ENCODE measurements around the gene FADS3. TPM values are rescaled to one million over a fixed set of nuclear protein-coding genes. Genes with fewer than 3 reads are reported as not detected.

FADS3 gene
- total and polyA plus RNA-seq, 2 experiments from 2014 or later = 44.4 to 73.5 TPM

DNA sequence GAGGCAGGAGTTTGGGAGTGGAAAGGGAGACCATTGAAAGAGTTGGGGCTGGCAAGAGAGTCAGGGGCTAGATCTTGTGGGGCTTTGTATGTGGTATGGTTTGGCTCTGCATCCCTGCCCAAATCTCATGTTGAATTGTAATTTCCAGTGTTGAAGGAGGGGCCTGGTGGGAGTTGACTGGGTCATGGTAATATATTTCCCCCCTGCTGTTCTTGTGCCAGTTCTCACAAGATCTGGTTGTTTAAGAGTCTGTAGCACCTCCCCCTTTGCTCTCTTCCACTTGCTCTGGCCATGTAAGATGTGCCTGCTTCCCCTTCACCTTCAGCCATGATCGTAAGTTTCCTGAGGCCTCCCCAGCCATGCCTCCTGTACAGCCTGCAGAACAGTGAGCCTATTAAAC, 36.2 kb upstream of the FADS3 start:
- TF ChIP-seq EZH2 (IDR thresholded peaks at IDR 0.05; ENCODE audit: low read depth, unreplicated experiment) = no peak
- no peak for TF ChIP-seq POLR2AphosphoS5 (IDR thresholded peaks at IDR 0.05; ENCODE audit: low read depth)
- TF ChIP-seq, protein P1, sequence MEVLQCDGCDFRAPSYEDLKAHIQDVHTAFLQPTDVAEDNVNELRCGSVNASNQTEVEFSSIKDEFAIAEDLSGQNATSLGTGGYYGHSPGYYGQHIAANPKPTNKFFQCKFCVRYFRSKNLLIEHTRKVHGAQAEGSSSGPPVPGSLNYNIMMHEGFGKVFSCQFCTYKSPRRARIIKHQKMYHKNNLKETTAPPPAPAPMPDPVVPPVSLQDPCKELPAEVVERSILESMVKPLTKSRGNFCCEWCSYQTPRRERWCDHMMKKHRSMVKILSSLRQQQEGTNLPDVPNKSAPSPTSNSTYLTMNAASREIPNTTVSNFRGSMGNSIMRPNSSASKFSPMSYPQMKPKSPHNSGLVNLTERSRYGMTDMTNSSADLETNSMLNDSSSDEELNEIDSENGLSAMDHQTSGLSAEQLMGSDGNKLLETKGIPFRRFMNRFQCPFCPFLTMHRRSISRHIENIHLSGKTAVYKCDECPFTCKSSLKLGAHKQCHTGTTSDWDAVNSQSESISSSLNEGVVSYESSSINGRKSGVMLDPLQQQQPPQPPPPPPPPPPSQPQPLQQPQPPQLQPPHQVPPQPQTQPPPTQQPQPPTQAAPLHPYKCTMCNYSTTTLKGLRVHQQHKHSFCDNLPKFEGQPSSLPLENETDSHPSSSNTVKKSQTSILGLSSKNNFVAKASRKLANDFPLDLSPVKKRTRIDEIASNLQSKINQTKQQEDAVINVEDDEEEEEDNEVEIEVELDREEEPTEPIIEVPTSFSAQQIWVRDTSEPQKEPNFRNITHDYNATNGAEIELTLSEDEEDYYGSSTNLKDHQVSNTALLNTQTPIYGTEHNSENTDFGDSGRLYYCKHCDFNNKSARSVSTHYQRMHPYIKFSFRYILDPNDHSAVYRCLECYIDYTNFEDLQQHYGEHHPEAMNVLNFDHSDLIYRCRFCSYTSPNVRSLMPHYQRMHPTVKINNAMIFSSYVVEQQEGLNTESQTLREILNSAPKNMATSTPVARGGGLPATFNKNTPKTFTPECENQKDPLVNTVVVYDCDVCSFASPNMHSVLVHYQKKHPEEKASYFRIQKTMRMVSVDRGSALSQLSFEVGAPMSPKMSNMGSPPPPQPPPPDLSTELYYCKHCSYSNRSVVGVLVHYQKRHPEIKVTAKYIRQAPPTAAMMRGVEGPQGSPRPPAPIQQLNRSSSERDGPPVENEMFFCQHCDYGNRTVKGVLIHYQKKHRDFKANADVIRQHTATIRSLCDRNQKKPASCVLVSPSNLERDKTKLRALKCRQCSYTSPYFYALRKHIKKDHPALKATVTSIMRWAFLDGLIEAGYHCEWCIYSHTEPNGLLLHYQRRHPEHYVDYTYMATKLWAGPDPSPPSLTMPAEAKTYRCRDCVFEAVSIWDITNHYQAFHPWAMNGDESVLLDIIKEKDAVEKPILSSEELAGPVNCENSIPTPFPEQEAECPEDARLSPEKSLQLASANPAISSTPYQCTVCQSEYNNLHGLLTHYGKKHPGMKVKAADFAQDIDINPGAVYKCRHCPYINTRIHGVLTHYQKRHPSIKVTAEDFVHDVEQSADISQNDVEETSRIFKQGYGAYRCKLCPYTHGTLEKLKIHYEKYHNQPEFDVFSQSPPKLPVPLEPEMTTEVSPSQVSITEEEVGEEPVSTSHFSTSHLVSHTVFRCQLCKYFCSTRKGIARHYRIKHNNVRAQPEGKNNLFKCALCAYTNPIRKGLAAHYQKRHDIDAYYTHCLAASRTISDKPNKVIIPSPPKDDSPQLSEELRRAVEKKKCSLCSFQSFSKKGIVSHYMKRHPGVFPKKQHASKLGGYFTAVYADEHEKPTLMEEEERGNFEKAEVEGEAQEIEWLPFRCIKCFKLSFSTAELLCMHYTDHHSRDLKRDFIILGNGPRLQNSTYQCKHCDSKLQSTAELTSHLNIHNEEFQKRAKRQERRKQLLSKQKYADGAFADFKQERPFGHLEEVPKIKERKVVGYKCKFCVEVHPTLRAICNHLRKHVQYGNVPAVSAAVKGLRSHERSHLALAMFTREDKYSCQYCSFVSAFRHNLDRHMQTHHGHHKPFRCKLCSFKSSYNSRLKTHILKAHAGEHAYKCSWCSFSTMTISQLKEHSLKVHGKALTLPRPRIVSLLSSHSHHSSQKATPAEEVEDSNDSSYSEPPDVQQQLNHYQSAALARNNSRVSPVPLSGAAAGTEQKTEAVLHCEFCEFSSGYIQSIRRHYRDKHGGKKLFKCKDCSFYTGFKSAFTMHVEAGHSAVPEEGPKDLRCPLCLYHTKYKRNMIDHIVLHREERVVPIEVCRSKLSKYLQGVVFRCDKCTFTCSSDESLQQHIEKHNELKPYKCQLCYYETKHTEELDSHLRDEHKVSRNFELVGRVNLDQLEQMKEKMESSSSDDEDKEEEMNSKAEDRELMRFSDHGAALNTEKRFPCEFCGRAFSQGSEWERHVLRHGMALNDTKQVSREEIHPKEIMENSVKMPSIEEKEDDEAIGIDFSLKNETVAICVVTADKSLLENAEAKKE (CRISPR knock-in tag; IDR thresholded peaks at IDR 0.05) = no peak
- TF ChIP-seq NANOG (IDR thresholded peaks at IDR 0.05; ENCODE audit: borderline replicate concordance) = no peak
- TF ChIP-seq CREB1 (CRISPR knock-in tag; IDR thresholded peaks at IDR 0.05; ENCODE audit: low read depth) = no peak
- no peak for TF ChIP-seq EZH2phosphoT487 (IDR thresholded peaks at IDR 0.05; ENCODE audit: unreplicated experiment)
- no peak for TF ChIP-seq ZNF331 (CRISPR knock-in tag; IDR thresholded peaks at IDR 0.05; ENCODE audit: low read depth)
- H3K4me1 ChIP-seq (ENCODE audit: insufficient read depth) = peaks cover 22% of the 10 kb centered on the region
- H4K20me1 ChIP-seq (replicated peaks; ENCODE audit: insufficient read depth) = no peaks in the 10 kb centered on the region
- Mint-ChIP-seq H3K9me3 (no peaks in the 10 kb centered on the region; the same call in 2 of the 3 replicates), H3K4me1 (peaks cover 39% of the 10 kb centered on the region), H3K27me3 (ENCODE audit: insufficient read depth, low read depth, poor library complexity) (peaks cover 10% of the 10 kb centered on the region), H3K27ac (no peak overlapping the region), H3K36me3 (ENCODE audit: low read depth) (no peaks in the 10 kb centered on the region), H3K4me3 (no peak overlapping the region)
- no peaks in the 10 kb centered on the region for H3K27me3 ChIP-seq (ENCODE audit: insufficient read depth)
- DNase-seq (ENCODE audit: low spot score) (no peak), ATAC-seq (no peak)
- H3F3A ChIP-seq (replicated peaks; ENCODE audit: low read depth) = peaks cover 8% of the 10 kb centered on the region; the same call in 1 of the 2 replicates
- H3K79me2 ChIP-seq (replicated peaks; ENCODE audit: insufficient read depth) = no peaks in the 10 kb centered on the region
- H3K36me3 ChIP-seq (ENCODE audit: insufficient read depth) = no peaks in the 10 kb centered on the region
- H2AFZ ChIP-seq = 0 out of 2 replicates have a peak overlapping the region, but pooled peaks have one; percentile 69
- no peak overlapping the region for H3K4me3 ChIP-seq
- no peak overlapping the region for H3K4me2 ChIP-seq
- H3K27ac ChIP-seq (ENCODE audit: low read depth) = no peak overlapping the region
- no peaks in the 10 kb centered on the region for H3K9me2 ChIP-seq (ENCODE audit: insufficient read depth)

DNA sequence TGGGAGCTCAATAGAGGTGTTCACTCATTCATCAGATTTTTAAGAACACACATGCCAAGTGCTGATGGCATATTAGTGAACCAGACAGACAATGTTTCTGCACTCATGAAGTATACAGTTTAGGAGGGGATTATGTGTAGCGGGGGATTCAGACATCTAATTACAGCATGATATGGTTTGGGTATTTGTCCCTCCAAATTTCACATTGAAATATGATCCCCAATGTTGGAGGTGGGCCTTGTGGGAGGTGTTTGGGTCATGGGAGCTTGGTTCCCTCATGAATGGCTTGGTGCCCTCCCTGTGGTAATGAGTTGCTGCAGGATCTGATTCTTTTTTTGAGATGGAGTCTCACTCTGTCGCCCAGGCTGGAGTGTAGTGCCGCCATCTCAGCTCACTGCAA, 34.9 kb upstream of the FADS3 start:
- H3K27me3 Mint-ChIP-seq (ENCODE audit: insufficient read depth, low read depth, poor library complexity) = peaks cover 12% of the 10 kb centered on the region
- H3K4me3 Mint-ChIP-seq = no peak overlapping the region
- H2AFZ ChIP-seq = no peak overlapping the region
- H3K9me2 ChIP-seq (ENCODE audit: insufficient read depth) = no peaks in the 10 kb centered on the region
- H3K4me2 ChIP-seq = no peak overlapping the region
- no peaks in the 10 kb centered on the region for H4K20me1 ChIP-seq (replicated peaks; ENCODE audit: insufficient read depth)
- no peak overlapping the region for H3K27ac Mint-ChIP-seq
- H3K4me1 Mint-ChIP-seq = peaks cover 40% of the 10 kb centered on the region
- no peaks in the 10 kb centered on the region for H3K9me3 Mint-ChIP-seq
- H3K27ac ChIP-seq (ENCODE audit: low read depth) = no peak overlapping the region
- no peaks in the 10 kb centered on the region for H3K36me3 Mint-ChIP-seq (ENCODE audit: low read depth)
- no peak overlapping the region for H3K4me3 ChIP-seq
- H3F3A ChIP-seq (replicated peaks; ENCODE audit: low read depth) = peaks cover 8% of the 10 kb centered on the region; the same call in 1 of the 2 replicates
- H3K79me2 ChIP-seq (replicated peaks; ENCODE audit: insufficient read depth) = no peaks in the 10 kb centered on the region
- ATAC-seq = no peak
- no peaks in the 10 kb centered on the region for H3K36me3 ChIP-seq (ENCODE audit: insufficient read depth)
- peaks cover 22% of the 10 kb centered on the region for H3K4me1 ChIP-seq (ENCODE audit: insufficient read depth)
- H3K27me3 ChIP-seq (ENCODE audit: insufficient read depth) = no peaks in the 10 kb centered on the region
- no peak for DNase-seq (ENCODE audit: low spot score)
- TF ChIP-seq EZH2 (IDR thresholded peaks at IDR 0.05; ENCODE audit: low read depth, unreplicated experiment) (no peak), NANOG (IDR thresholded peaks at IDR 0.05; ENCODE audit: borderline replicate concordance) (no peak)
- TF ChIP-seq, protein P2, sequence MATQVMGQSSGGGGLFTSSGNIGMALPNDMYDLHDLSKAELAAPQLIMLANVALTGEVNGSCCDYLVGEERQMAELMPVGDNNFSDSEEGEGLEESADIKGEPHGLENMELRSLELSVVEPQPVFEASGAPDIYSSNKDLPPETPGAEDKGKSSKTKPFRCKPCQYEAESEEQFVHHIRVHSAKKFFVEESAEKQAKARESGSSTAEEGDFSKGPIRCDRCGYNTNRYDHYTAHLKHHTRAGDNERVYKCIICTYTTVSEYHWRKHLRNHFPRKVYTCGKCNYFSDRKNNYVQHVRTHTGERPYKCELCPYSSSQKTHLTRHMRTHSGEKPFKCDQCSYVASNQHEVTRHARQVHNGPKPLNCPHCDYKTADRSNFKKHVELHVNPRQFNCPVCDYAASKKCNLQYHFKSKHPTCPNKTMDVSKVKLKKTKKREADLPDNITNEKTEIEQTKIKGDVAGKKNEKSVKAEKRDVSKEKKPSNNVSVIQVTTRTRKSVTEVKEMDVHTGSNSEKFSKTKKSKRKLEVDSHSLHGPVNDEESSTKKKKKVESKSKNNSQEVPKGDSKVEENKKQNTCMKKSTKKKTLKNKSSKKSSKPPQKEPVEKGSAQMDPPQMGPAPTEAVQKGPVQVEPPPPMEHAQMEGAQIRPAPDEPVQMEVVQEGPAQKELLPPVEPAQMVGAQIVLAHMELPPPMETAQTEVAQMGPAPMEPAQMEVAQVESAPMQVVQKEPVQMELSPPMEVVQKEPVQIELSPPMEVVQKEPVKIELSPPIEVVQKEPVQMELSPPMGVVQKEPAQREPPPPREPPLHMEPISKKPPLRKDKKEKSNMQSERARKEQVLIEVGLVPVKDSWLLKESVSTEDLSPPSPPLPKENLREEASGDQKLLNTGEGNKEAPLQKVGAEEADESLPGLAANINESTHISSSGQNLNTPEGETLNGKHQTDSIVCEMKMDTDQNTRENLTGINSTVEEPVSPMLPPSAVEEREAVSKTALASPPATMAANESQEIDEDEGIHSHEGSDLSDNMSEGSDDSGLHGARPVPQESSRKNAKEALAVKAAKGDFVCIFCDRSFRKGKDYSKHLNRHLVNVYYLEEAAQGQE (IDR thresholded peaks at IDR 0.05; ENCODE audit: unreplicated experiment) = no peak
